RWPE1 (cell line): ENCODE data around the gene MADD.

ENCODE experiments used
- CTCF ChIA-PET: fragments of 350-600 bp; sonication (Branson Sonifier 250); formaldehyde crosslinking; extraction: SDS; loops from one replicate; lab custom pipeline; 2021; lab: Yijun Ruan, JAX
- POLR2A ChIA-PET: fragments of 400-600 bp; formaldehyde crosslinking; extraction: SDS; loops from one replicate; lab custom pipeline; 2020; ENCODE audit warnings: antibody characterized with exemption; ENCODE audit not compliant: low non-redundant PET; lab: Yijun Ruan, JAX
- DNase-seq: peaks from one replicate; pipeline ENCODE4 v3.0.0; 2012; ENCODE audit warnings: low spot score
- H3K27ac ChIP-seq: fragments of 450-650 bp; 2 replicates; pipeline ENCODE4 v1.5.1; 2017
- TF ChIP-seq, protein P1 (sequence below): fragments of 450-650 bp; conservative IDR thresholded peaks from 2 replicates; pipeline ENCODE4 v1.5.1; 2017; ENCODE audit warnings: low read depth, mild to moderate bottlenecking

Gene MADD

DNA sequence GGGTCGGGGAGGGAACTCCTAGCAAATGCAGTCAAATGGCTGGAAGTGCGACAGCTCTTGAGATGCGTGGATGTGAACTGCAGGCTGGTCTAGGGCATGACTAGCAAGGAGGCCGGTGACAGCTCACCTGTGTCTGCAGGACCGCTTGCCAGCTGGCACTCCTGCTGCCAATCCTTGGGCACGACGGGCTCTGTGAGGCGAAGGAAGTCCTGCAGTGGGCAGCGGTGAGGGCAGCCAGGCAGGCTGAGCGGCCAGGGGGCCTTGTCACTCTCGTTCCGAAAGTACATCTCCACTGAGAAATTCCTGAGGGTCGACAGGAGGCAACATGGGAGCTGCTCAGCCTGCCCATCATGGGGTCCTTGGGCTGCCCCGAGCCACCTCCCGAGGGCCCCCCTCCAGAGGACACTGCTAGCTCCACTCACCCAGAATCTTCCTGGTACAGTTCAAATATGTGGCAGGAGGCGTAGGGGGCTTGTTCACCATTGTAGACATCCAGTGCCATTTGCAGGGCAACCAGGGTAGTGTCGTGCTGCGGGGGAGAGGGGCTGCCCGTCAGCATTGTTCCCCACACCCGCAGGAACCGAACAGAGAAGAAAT, 27.2 kb upstream of the MADD start:
- POLR2A ChIA-PET: interaction anchor here (0.9 kb wide), 1 partner anchor 9 kb away, joined by 4 read pairs; no protein-coding TSS in a partner anchor
- peak overlapping the region; percentile 61 for H3K27ac ChIP-seq
- CTCF ChIA-PET: interaction anchor here (1.1 kb wide), 1 partner anchor 65 kb away, joined by 3 read pairs; no protein-coding TSS in a partner anchor
- no peak for DNase-seq
- TF ChIP-seq, protein P1, sequence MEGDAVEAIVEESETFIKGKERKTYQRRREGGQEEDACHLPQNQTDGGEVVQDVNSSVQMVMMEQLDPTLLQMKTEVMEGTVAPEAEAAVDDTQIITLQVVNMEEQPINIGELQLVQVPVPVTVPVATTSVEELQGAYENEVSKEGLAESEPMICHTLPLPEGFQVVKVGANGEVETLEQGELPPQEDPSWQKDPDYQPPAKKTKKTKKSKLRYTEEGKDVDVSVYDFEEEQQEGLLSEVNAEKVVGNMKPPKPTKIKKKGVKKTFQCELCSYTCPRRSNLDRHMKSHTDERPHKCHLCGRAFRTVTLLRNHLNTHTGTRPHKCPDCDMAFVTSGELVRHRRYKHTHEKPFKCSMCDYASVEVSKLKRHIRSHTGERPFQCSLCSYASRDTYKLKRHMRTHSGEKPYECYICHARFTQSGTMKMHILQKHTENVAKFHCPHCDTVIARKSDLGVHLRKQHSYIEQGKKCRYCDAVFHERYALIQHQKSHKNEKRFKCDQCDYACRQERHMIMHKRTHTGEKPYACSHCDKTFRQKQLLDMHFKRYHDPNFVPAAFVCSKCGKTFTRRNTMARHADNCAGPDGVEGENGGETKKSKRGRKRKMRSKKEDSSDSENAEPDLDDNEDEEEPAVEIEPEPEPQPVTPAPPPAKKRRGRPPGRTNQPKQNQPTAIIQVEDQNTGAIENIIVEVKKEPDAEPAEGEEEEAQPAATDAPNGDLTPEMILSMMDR: no peak

DNA sequence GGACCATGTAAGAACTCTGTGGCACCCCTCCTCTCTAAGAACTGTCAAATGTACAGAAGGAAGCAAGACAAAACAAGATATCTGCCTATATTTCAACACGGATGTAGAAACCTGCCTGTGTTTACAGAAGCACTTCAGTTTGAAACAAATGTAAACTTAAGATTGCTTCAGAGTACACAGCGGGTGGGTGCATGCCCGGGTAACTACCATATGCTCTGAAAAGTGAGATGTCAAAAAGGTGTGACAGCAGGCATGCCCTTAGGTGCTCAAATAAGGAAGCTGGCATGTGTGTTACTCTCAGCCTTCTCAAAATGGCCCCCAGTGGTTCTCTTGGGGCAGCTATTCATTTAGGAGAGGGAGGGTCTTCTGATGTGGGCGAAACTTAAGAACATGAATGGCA, 26.5 kb upstream of the MADD start:
- TF ChIP-seq, protein P1: no peak
- CTCF ChIA-PET: interaction anchor here (1.1 kb wide), 1 partner anchor 66 kb away, joined by 3 read pairs; no protein-coding TSS in a partner anchor
- H3K27ac ChIP-seq: peak overlapping the region; percentile 61
- DNase-seq: no peak
- POLR2A ChIA-PET: no interaction called here

DNA sequence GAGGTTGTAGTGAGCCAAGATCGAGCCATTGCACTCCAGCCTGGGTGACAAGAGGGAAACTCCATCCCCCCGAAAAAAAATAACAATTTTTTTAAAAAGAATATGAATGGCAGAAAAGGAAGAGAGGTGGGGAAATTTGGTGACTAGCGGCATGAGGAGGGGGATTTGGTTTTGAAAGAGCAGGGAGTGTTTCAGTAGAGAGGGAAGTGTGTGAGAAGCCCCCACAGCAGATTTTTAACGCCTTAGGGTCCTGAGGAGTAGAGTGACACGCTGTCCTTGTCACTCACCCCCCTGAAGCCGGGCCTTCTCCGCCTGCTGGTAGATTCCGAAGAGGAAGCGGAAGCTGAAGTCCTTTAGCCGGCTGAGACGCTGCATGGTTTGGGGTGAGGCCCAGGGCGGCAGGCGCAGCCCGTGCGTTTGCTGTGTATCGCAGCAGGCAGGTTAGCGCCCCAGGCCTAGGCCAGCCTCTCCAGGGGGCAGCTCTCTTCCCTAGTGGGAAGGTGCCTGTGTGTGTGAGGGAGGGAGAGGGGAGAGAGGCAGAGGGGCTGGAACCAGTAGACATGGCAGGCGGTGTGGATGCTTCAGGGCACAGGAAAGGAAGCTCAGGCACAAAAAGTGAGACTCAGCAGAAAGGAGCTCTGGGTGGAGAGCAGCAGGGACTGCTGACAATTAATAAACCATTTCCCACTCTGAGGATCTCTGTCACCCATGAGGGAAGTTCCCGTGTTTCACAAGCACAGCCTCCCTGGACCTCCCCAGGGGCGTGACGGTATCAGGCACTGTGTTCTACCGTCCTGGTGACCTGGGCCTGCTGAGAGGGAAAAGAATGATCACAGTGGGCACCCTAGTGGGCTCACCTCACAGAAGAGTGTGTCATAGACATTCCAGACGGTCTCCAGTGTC, 25.2 kb upstream of the MADD start:
- peak overlapping the region; percentile 61 for H3K27ac ChIP-seq
- no peak for DNase-seq
- POLR2A ChIA-PET: interaction anchor here (0.5 kb wide), 1 partner anchor 62 kb away, joined by 5 read pairs; no protein-coding TSS in a partner anchor
- TF ChIP-seq, protein P1: no peak
- CTCF ChIA-PET: no interaction called here

DNA sequence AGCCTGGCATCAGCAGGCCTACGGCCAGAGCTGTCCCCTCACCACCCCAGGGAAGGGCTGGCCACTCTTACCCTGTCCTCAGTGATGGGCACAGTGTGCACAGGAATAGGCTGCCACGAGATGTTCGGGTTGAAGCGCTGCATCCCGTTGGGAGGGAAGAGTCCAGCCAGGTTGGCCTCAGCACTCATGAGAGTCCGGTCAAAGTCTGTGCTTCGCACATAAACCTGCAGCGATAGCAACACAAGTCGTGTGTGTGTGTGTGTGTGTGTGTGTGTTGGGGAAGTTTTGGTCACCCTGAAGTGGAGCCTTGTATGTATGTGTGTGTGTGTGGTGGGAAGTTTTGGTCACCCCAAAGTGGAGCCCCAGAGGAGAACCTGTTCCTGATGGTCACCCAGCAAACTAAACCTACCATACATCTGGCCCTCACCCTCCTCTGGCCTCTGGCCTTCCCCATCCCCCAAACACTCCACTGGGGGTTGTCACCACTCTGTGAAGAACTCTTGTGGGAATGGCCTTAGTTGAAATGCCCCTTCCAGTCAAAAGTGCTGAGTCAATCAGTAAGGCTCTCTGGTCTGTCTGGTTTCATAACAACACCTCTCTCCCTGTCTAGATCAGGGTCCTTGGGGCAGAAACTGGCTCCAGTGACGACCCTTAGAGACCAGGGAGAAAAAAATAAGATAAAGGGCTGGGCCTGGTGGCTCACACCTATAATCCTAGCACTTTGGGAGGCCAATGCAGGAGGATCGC, 24.1 kb upstream of the MADD start:
- POLR2A ChIA-PET: no interaction called here
- CTCF ChIA-PET: no interaction called here
- H3K27ac ChIP-seq: peak overlapping the region; percentile 61
- DNase-seq: no peak
- TF ChIP-seq, protein P1: no peak

DNA sequence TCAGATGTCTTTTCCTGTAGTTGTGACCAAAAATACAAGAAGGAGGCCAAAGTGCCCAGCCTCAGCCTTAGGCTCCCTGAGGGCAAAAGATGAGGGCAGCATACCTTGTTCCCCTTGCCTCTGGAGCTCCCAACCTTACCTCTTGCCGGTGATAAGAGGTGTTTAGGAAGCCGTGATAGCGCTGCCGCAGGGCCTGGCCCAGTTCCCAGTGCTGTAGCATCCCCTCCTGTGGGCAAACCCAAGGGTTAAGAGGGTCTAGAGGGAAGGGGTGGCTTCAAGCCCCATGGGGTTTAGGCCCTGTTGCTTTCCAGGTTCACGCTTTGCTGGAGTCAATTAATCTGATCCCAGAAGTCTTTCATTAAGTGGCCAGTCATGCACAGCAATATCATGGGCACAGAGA, 22.4 kb upstream of the MADD start:
- no peak for DNase-seq
- H3K27ac ChIP-seq: peak overlapping the region; percentile 80
- ChIA-PET CTCF (interaction anchor here (1.2 to 2.5 kb wide), 2 partner anchors 12 to 69 kb away, joined by 3 to 7 read pairs; no protein-coding TSS in a partner anchor), POLR2A (no interaction called here)
- TF ChIP-seq, protein P1: no peak

DNA sequence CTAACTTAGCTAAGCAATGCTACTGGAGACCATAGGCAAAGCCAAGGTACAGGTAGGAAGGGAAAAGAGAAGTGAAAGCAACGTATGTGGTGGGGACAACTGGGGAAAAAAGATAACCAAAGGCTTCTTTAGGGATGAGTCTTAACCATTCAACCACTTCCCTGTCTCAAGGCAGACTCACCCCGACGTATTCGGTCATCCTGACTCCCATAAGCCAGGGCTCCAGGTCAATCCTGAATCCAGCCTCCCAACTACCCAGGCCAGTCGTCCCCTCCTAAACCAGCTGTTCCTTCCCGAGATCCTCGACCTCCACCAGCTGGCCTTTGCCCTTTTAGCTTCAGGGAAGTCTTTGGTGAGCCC, 21.6 kb upstream of the MADD start:
- peak overlapping the region; percentile 80 for H3K27ac ChIP-seq
- POLR2A ChIA-PET: interaction anchor here (0.5 to 0.9 kb wide), 2 partner anchors 10 to 16 kb away, joined by 3 to 4 read pairs; partner anchors contain the start of gene NR1H3
- TF ChIP-seq, protein P1: no peak
- CTCF ChIA-PET: interaction anchor here (0.7 to 2.5 kb wide), 4 partner anchors 10 to 32 kb away, joined by 6 to 9 read pairs (median 6); partner anchors contain the start of gene NR1H3
- no peak for DNase-seq
